GM18526 (cell line): ENCODE measurements around the gene FGD4.

Experiments used
- POLR2A ChIP-seq: IDR thresholded peaks from 3 replicates; pipeline ENCODE4 v1.6.1; 2011; ENCODE audit not compliant: insufficient read length; ENCODE audit errors: extremely low read depth

FGD4 gene

DNA sequence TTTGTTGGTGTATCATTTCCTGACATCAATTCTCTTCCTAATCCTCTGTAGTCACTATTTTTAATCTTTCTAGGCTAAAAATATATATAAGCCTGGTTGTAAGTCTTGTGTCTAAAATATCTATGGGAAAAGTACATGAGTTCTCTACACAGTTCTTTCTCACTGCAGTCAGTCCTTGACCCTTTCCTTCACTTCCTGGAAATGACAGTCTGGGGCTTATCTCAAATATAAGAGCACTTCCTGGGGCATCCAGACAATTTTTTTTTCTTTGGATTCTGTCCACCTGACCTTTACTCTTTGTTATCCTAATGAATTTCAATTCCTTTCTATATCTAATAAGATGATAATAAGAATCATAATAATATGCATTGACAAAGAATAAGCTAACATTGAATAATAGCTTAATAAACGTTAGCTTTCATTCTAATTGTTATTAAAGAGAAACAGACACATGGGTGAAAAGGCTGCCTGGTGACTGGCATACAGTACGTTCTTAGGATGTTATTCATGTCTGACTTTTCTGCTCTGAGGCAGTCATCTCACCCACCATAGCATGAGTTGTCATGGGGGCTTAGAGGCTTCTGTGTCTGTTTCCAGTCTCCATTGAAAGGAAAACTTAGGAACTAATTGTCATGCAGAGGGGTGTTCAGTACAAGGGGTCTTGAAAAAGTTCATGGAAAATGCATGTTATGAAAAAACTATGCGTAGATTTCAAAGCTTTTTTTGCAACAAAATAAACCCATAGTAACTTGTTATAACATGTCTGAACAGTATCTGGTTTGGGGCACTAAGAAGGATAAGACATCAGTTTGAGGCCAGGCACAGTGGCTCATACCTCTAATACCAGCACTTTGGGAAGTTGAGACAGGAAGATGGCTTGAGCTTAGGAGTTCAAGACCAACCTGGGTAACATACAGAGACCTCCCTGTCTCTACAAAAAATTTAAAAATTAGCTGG is 213.6 kb downstream of the FGD4 start:
- no peak for TF ChIP-seq POLR2A

GRCh38 chr12:32615441-32615840 is 216.1 kb downstream of the FGD4 start:
- no peak for TF ChIP-seq POLR2A

DNA sequence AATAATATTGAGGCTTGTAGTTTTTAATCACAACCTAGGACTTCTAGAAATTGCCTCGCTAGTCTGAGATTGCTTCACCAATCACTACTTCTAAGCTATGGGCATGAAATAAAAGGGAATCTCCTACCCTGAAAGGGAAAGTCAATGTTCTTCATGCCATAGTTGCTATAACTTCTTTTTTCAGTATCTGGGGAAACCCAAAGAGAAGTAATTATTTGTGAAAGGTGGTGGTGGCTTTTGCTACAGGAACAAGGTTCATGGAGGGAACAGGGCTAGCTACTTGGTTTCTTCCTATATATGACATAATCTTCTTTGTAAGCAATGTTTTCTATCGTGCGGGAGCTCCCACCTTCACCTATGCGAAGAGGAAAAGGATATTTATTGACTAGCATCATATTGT is 218.2 kb downstream of the FGD4 start:
- no peak for TF ChIP-seq POLR2A

- TF ChIP-seq POLR2A, result no peak
These were observed 218.8 kb downstream of the FGD4 start for GRCh38 chr12:32618115-32618514.

DNA sequence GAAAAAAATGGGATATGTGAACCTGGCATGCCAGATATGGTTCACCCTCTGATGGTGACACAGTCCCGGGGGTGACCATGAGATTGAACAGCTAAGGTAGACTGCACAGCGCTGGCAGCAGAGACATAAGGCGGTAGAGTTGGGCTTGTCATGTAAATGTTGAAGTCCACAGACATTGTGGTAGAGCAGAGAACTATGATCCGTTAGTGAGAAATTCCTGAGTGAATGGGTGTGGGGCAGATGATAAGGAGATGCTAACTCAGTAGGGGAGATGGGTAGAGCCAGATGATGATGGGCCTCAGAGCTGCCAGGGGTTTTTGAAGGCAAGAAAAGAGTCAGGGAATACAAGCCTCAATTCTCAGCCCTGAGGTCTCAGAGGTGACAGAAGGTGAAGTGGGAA is 228.6 kb downstream of the FGD4 start:
- TF ChIP-seq POLR2A, result no peak

GRCh38 chr12:32641287-32641901 is 242.0 kb downstream of the FGD4 start:
- no peak for TF ChIP-seq POLR2A

DNA sequence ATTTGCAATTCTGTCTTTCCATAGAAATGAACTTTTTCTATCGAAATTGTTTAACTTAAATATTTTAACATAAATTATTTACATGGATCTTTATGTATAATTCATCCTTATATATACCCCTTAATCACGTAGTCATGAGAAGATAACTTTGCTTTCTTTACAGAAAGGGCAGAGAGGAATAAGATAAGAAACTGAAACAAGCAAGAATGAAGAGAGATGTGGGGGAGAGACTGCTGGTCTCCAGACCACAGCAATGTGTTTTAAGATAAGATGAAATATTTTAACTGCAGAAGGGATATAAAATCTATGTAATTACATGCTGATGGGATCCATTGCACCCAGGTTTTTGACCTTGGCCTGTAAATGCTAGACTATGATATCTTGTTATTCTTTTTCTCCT is 245.1 kb downstream of the FGD4 start:
- no peak for TF ChIP-seq POLR2A

DNA sequence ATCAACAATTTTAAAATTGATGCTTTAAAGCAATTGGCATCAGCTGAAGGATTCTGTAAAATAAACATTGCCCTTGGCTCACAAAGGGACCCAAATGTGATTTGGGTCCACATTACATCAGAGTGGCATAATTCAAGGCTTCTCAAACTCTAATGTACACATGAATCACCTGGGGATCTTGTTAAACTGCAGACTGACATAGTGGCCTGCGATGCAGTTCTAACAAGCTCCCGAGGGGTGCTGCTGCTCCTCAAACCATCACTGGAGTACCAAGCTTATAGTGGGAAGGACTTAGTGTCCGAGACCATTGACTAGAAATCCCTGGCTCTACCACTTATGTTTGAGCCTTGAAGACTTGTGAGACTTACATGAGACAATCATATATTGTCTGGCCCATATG is 247.9 kb downstream of the FGD4 start:
- no peak for TF ChIP-seq POLR2A

GRCh38 chr12:32650508-32650907 is 251.2 kb downstream of the FGD4 start:
- no peak for TF ChIP-seq POLR2A

DNA sequence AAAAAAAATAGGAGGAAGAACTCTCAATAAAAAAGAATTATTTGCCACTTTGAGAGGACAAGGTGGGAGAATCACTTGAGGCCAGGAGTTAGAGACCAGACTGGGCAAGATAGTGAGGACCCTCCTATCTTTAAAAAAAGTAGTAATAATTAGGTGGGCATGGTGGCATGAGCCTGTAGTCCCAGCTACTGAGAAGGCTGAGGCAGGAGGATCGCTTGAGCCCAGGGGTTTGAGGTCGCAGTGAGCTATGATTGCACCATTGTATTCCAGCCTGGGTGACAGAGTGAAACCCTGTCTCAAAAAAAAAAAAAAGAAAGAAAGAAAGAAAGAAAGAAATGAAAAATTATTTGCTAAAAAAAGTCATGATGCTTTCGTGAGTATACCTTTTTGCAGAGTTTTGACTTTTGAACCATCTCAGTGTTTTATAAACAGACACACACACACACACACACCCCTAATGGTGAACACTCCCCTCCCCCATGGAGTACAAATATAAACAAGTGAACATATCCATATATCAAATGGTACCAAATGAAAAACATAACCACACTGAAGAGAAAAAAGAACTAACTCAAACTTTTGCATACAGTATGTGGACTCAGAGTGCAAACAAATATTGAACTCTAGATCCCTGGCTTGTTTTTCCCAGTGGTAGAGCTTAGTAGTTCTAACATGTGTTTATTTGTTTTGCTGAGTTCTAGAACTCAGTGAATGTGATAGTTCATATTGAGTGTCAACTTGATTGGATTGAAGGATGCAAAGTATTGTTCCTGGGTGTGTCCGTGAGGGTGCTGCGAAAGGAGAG is 252.0 kb downstream of the FGD4 start:
- no peak for TF ChIP-seq POLR2A

DNA sequence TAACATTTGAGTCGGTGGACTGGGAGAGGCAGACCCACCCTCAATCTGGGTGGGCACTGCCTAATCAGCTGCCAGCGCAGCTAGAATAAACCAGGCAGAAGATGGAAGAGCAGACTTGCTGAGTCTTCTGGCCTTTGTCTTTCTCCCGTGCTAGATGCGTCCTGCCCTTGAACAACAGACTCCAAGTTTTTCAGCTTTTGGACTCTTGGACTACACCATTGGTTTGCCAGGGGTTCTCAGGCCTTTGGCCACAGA is 252.5 kb downstream of the FGD4 start:
- no peak for TF ChIP-seq POLR2A

GRCh38 chr12:32659908-32660440 is 260.6 kb downstream of the FGD4 start:
- TF ChIP-seq POLR2A, result no peak

- TF ChIP-seq POLR2A, result no peak
These were observed 262.3 kb downstream of the FGD4 start for GRCh38 chr12:32661706-32662105.

- TF ChIP-seq POLR2A, result no peak
These were observed 263.3 kb downstream of the FGD4 start for GRCh38 chr12:32662665-32663064.

DNA sequence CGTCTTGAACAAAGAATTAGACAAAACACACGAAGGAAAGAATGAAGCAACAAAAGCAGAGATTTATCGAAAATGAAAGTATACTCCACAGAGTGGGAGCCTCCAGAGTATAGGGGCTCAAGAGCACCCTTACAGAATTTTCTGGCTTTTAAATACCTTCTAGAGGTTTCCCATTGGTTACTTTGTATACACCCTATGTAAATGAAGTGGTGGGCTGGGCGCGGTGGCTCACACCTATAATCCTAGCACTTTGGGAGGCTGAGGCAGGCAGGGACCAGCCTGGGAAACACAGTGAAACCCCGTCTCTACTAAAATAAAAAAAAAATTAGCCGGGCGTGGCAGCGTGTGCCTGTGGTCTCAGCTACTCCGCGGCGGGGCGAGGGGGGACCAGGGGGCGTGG is 266.7 kb downstream of the FGD4 start:
- no peak for TF ChIP-seq POLR2A

DNA sequence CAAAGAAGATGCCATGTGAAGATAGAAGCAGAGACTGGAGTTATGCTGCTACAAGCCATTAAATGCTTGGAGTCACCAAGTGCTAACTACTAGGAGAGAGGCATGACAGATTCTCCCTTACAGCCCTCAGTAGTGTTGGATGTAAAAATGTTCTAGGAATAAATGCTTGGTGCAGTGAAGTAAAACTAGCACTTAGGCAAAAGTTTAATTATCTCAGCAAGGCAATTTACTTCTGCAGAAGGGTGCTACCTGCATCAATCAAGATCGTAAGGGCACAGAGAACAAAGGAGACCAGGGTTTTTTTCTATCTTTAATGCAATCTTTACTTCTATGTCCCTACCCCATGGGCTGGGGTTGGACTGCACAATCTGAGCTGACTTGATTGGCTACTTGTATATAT is 270.2 kb downstream of the FGD4 start:
- no peak for TF ChIP-seq POLR2A
